HepG2 (cell line): ENCODE measurements around the gene LIN28B. TPM values are rescaled to one million over a fixed set of nuclear protein-coding genes. Genes with fewer than 3 reads are reported as not detected.

Experiments
- CENPT ChIP-seq: sonication (generic); formaldehyde crosslinking; IDR thresholded peaks from 2 replicates; pipeline ENCODE4 v1.8.0; 2022; ENCODE audit warnings: low read depth, mild to moderate bottlenecking, moderate library complexity, missing genetic modification reagents
- CREB3 ChIP-seq: sonication (generic); formaldehyde crosslinking; IDR thresholded peaks from 2 replicates; pipeline ENCODE4 v1.5.0; 2020; ENCODE audit warnings: missing genetic modification reagents
- ELF3 ChIP-seq: IDR thresholded peaks from 2 replicates; pipeline ENCODE4 v1.6.1; 2016; ENCODE audit warnings: missing genetic modification reagents, missing compliant biosample characterization
- ETV6 ChIP-seq: sonication (generic); formaldehyde crosslinking; conservative IDR thresholded peaks from 2 replicates; pipeline ENCODE4 v1.4.0; 2020; ENCODE audit warnings: missing genetic modification reagents
- FOXC1 ChIP-seq: sonication (generic); formaldehyde crosslinking; IDR thresholded peaks from 2 replicates; pipeline ENCODE4 v1.8.0; 2022; ENCODE audit warnings: mild to moderate bottlenecking, missing genetic modification reagents, borderline replicate concordance
- GATAD1 ChIP-seq: IDR thresholded peaks from 2 replicates; pipeline ENCODE4 v1.6.1; 2016; ENCODE audit warnings: missing genetic modification reagents, missing compliant biosample characterization
- HHEX ChIP-seq: IDR thresholded peaks from 2 replicates; pipeline ENCODE4 v1.6.1; 2016; ENCODE audit warnings: control low read depth
- HMGXB4 ChIP-seq, 2 experiments: sonication (generic) in 1 of 2; formaldehyde crosslinking in 1 of 2; IDR thresholded peaks; 2 replicates each; pipeline versions ENCODE4 v1.4.0 to v1.6.1; 2018 to 2020; ENCODE audit warnings: missing genetic modification reagents in 2 of 2, borderline replicate concordance in 1 of 2, low read depth in 1 of 2, mild to moderate bottlenecking in 1 of 2, missing biosample characterization in 1 of 2
- HOXA9 ChIP-seq: sonication (generic); formaldehyde crosslinking; IDR thresholded peaks from 2 replicates; pipeline ENCODE4 v1.8.1; 2022; ENCODE audit warnings: missing genetic modification reagents, mild to moderate bottlenecking, moderate library complexity, borderline replicate concordance
- KLF11 ChIP-seq: IDR thresholded peaks from 2 replicates; pipeline ENCODE4 v1.6.1; 2016; ENCODE audit warnings: missing compliant biosample characterization
- PHF20 ChIP-seq: sonication (generic); formaldehyde crosslinking; IDR thresholded peaks from 2 replicates; pipeline ENCODE4 v1.5.0; 2020; ENCODE audit warnings: mild to moderate bottlenecking, missing genetic modification reagents
- POLR2A ChIP-seq, 2 experiments: IDR thresholded peaks; 2 replicates each; pipeline ENCODE4 v1.6.1; 2011; ENCODE audit warnings: low read depth in 2 of 2, low read length in 2 of 2, mild to moderate bottlenecking in 1 of 2, moderate library complexity in 1 of 2; ENCODE audit not compliant: insufficient read depth in 1 of 2
- PRPF4 ChIP-seq: fragments of 200-400 bp; formaldehyde crosslinking; IDR thresholded peaks from 2 replicates; pipeline ENCODE4 v1.6.1; 2016; ENCODE audit warnings: low read length, low read depth; ENCODE audit not compliant: poor library complexity, severe bottlenecking
- TGIF2 ChIP-seq: IDR thresholded peaks from 2 replicates; pipeline ENCODE4 v1.6.1; 2016; ENCODE audit warnings: control low read depth, missing compliant biosample characterization
- ZC3H4 ChIP-seq: sonication (generic); formaldehyde crosslinking; IDR thresholded peaks from 2 replicates; pipeline ENCODE4 v1.4.0; 2020; ENCODE audit warnings: missing genetic modification reagents, borderline replicate concordance
- ZFP41 ChIP-seq: sonication (generic); formaldehyde crosslinking; IDR thresholded peaks from 2 replicates; pipeline ENCODE4 v1.4.0; 2020; ENCODE audit warnings: mild to moderate bottlenecking, missing genetic modification reagents, borderline replicate concordance
- ZNF224 ChIP-seq: sonication (generic); formaldehyde crosslinking; IDR thresholded peaks from 2 replicates; pipeline ENCODE4 v1.5.0; 2020; ENCODE audit warnings: mild to moderate bottlenecking, missing genetic modification reagents
- ZNF235 ChIP-seq: sonication (generic); formaldehyde crosslinking; IDR thresholded peaks from 2 replicates; pipeline ENCODE4 v1.8.1; 2023; ENCODE audit warnings: mild to moderate bottlenecking, missing genetic modification reagents, borderline replicate concordance
- ZNF274 ChIP-seq: sonication (generic); formaldehyde crosslinking; IDR thresholded peaks from 2 replicates; pipeline ENCODE4 v1.5.1; 2020; ENCODE audit warnings: mild to moderate bottlenecking, missing genetic modification reagents
- ZNF33B ChIP-seq: sonication (generic); formaldehyde crosslinking; IDR thresholded peaks from 2 replicates; pipeline ENCODE4 v1.5.1; 2020; ENCODE audit warnings: mild to moderate bottlenecking, missing genetic modification reagents
- ZNF567 ChIP-seq: sonication (generic); formaldehyde crosslinking; IDR thresholded peaks from 2 replicates; pipeline ENCODE4 v1.8.1; 2023; ENCODE audit warnings: mild to moderate bottlenecking, missing genetic modification reagents, borderline replicate concordance
- ZNF569 ChIP-seq: sonication (generic); formaldehyde crosslinking; IDR thresholded peaks from 2 replicates; pipeline ENCODE4 v1.5.0; 2020; ENCODE audit warnings: mild to moderate bottlenecking, missing genetic modification reagents, moderate library complexity, borderline replicate concordance
- ZNF878 ChIP-seq: sonication (generic); formaldehyde crosslinking; IDR thresholded peaks from 2 replicates; pipeline ENCODE4 v1.8.1; 2023; ENCODE audit warnings: mild to moderate bottlenecking, missing genetic modification reagents, moderate library complexity
- polyA plus RNA-seq, 8 experiments: library from polyadenylated mRNA; depleted of rRNA in 3 of 8; stranded (reverse) in 7 of 8; unstranded in 1 of 8; fragments of >200 nt; fragmentation: Illumina TruSeq in 4 of 8; extraction: Trizol in 4 of 8; gene quantifications; 2 replicates each; pipeline versions ENCODE4 v1.2.1 to v1.2.3, GENCODE V29; 2011 to 2016; ENCODE audit warnings: low read depth in 4 of 8, missing spikeins in 1 of 8, mixed read lengths in 1 of 8; ENCODE audit not compliant: insufficient read depth in 1 of 8
- total RNA-seq, 5 experiments: library from RNA; depleted of rRNA; stranded (reverse); fragments of >200 nt; fragmentation: Illumina TruSeq; extraction: Trizol; gene quantifications; 2 replicates each; pipeline ENCODE4 v1.2.3, GENCODE V29; 2016; ENCODE audit warnings: low read depth in 1 of 5
- TF ChIP-seq, protein P1 (sequence below): sonication (generic); formaldehyde crosslinking; IDR thresholded peaks from 2 replicates; pipeline ENCODE4 v1.4.0; 2020; ENCODE audit warnings: mild to moderate bottlenecking, missing genetic modification reagents, borderline replicate concordance
- TF ChIP-seq, protein P2 (sequence below): IDR thresholded peaks from 2 replicates; pipeline ENCODE4 v1.6.1; 2018; ENCODE audit warnings: missing genetic modification reagents, mild to moderate bottlenecking, missing compliant biosample characterization

The LIN28B gene
- total and polyA plus RNA-seq, 2 of the 13 experiments (the other 11 are each of a cell fraction or from before 2014, with no cell fraction given): 14.5 to 56.8 TPM

- TF ChIP-seq CREB3 (CRISPR knock-in tag) (no peak), ZNF224 (CRISPR knock-in tag) (no peak), ZNF235 (no peak), PRPF4 (peak; percentile 92), GATAD1 (CRISPR knock-in tag) (no peak), ZNF569 (CRISPR knock-in tag) (no peak), KLF11 (CRISPR knock-in tag) (0 out of 2 replicates have a peak, but pooled peaks have one; percentile 43), ZFP41 (CRISPR knock-in tag) (no peak), PHF20 (no peak), ZNF274 (no peak), FOXC1 (no peak), ZNF878 (CRISPR knock-in tag) (no peak), HHEX (CRISPR knock-in tag) (no peak), ZNF567 (no peak), CENPT (CRISPR knock-in tag) (no peak), HOXA9 (CRISPR knock-in tag) (no peak), TGIF2 (CRISPR knock-in tag) (no peak), ZC3H4 (CRISPR knock-in tag) (0 out of 2 replicates have a peak, but pooled peaks have one; percentile 34), POLR2A (IDR thresholded peaks at IDR 0.05; ENCODE audit: insufficient read depth in 1 of 2, low read depth in 2 of 2, low read length in 2 of 2) (0 out of 4 replicates have a peak, but pooled peaks of 1 of the 2 experiments have one; percentile 24), ELF3 (no peak), ETV6 (CRISPR knock-in tag) (no peak), ZNF33B (CRISPR knock-in tag) (no peak), HMGXB4 (CRISPR knock-in tag; IDR thresholded peaks at IDR 0.05; ENCODE audit: borderline replicate concordance in 1 of 2, low read depth in 1 of 2) (peak in 1 of 2 experiments; percentile 20; a peak in 1 of 4 replicates)
- TF ChIP-seq, protein P1, sequence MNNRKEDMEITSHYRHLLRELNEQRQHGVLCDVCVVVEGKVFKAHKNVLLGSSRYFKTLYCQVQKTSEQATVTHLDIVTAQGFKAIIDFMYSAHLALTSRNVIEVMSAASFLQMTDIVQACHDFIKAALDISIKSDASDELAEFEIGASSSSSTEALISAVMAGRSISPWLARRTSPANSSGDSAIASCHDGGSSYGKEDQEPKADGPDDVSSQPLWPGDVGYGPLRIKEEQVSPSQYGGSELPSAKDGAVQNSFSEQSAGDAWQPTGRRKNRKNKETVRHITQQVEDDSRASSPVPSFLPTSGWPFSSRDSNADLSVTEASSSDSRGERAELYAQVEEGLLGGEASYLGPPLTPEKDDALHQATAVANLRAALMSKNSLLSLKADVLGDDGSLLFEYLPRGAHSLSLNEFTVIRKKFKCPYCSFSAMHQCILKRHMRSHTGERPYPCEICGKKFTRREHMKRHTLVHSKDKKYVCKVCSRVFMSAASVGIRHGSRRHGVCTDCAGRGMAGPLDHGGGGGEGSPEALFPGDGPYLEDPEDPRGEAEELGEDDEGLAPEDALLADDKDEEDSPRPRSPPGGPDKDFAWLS (CRISPR knock-in tag): no peak
- TF ChIP-seq, protein P2, sequence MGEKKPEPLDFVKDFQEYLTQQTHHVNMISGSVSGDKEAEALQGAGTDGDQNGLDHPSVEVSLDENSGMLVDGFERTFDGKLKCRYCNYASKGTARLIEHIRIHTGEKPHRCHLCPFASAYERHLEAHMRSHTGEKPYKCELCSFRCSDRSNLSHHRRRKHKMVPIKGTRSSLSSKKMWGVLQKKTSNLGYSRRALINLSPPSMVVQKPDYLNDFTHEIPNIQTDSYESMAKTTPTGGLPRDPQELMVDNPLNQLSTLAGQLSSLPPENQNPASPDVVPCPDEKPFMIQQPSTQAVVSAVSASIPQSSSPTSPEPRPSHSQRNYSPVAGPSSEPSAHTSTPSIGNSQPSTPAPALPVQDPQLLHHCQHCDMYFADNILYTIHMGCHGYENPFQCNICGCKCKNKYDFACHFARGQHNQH (CRISPR knock-in tag): no peak
These were observed 632 bp downstream of the LIN28B start (continued) for GRCh38 chr6:104957301-104958177.
